HG02642 (cell line): ENCODE results near the gene ALAD.

Source experiments
- ATAC-seq: cut with Tn5 transposase; IDR thresholded peaks from one replicate; pipeline ENCODE4 v1.9.1; 2021; ENCODE audit warnings: mild to moderate bottlenecking; ENCODE audit not compliant: unreplicated experiment, poor library complexity

Gene ALAD

GRCh38 chr9:113350937-113351336 lies 50.1 kb downstream of the ALAD start:
- no peak for ATAC-seq

GRCh38 chr9:113350107-113350661 lies 50.9 kb downstream of the ALAD start:
- ATAC-seq = peak; percentile 21

- peak; percentile 40 for ATAC-seq
Measured at GRCh38 chr9:113349445-113350094, 51.5 kb downstream of the ALAD start, which contains the start of gene BSPRY. BSPRY (plus strand) TSS chr9:113349541; CDS start chr9:113349580, 39 bp downstream.

GRCh38 chr9:113349066-113349444 lies 52.0 kb downstream of the ALAD start:
- ATAC-seq = no peak

- ATAC-seq = no peak
Measured at GRCh38 chr9:113348437-113348836, 52.6 kb downstream of the ALAD start.

GRCh38 chr9:113345671-113346070 lies 55.4 kb downstream of the ALAD start:
- no peak for ATAC-seq

GRCh38 chr9:113345190-113345589 lies 55.9 kb downstream of the ALAD start:
- no peak for ATAC-seq

- no peak for ATAC-seq
Measured at GRCh38 chr9:113343732-113344231, 57.3 kb downstream of the ALAD start.

GRCh38 chr9:113341712-113342410 lies 59.2 kb downstream of the ALAD start:
- ATAC-seq = no peak

GRCh38 chr9:113340011-113340699 lies 60.9 kb downstream of the ALAD start, which contains the start of gene WDR31:
WDR31 (minus strand) TSS chr9:113340275; CDS start chr9:113332022, 8,253 bp downstream.
- ATAC-seq = peak; percentile 99

GRCh38 chr9:113337714-113338113 lies 63.4 kb downstream of the ALAD start:
- ATAC-seq = no peak
